Sigmoid colon (tissue), 4 donors: ENCODE measurements around the gene RPA1.

Source experiments
- EP300 ChIP-seq, 4 donors: sonication (generic); formaldehyde crosslinking; IDR thresholded peaks; one replicate each; pipeline ENCODE4 v1.6.1; 2017; ENCODE audit warnings: antibody characterized with exemption in 4 of 4
- POLR2A ChIP-seq, 2 donors: fragments of 450-650 bp; IDR thresholded peaks; one replicate each; pipeline ENCODE4 v1.6.1; 2016; ENCODE audit warnings: antibody characterized with exemption in 2 of 2, mild to moderate bottlenecking in 2 of 2, moderate library complexity in 2 of 2
- POLR2AphosphoS5 ChIP-seq, 4 donors: sonication (generic); formaldehyde crosslinking; IDR thresholded peaks; one replicate each; pipeline ENCODE4 v1.6.1; 2017; ENCODE audit warnings: antibody characterized with exemption in 4 of 4
- TF ChIP-seq, protein P1 (sequence below), 4 experiments: fragments of 450-650 bp in 3 of 4; fragments of 200-600 bp in 1 of 4; IDR thresholded peaks; one replicate each; pipeline ENCODE4 v1.5.1; 2016 to 2019; ENCODE audit warnings: antibody characterized with exemption in 4 of 4, mild to moderate bottlenecking in 3 of 4, moderate library complexity in 2 of 4

- TF ChIP-seq POLR2A (IDR thresholded peaks at IDR 0.05) = no peak
- TF ChIP-seq, protein P1, sequence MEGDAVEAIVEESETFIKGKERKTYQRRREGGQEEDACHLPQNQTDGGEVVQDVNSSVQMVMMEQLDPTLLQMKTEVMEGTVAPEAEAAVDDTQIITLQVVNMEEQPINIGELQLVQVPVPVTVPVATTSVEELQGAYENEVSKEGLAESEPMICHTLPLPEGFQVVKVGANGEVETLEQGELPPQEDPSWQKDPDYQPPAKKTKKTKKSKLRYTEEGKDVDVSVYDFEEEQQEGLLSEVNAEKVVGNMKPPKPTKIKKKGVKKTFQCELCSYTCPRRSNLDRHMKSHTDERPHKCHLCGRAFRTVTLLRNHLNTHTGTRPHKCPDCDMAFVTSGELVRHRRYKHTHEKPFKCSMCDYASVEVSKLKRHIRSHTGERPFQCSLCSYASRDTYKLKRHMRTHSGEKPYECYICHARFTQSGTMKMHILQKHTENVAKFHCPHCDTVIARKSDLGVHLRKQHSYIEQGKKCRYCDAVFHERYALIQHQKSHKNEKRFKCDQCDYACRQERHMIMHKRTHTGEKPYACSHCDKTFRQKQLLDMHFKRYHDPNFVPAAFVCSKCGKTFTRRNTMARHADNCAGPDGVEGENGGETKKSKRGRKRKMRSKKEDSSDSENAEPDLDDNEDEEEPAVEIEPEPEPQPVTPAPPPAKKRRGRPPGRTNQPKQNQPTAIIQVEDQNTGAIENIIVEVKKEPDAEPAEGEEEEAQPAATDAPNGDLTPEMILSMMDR (IDR thresholded peaks at IDR 0.05) = no peak
- TF ChIP-seq POLR2AphosphoS5 (IDR thresholded peaks at IDR 0.05) = peak; percentile 49 to 84 (median 76)
- TF ChIP-seq EP300 (IDR thresholded peaks at IDR 0.05) = no peak
Measured at GRCh38 chr17:1787301-1787902, 42.4 kb upstream of the RPA1 start.
